A673 (cell line): ENCODE measurements around the gene GGTA1. TPM values are rescaled to one million over a fixed set of nuclear protein-coding genes. Genes with fewer than 3 reads are reported as not detected.
A peak's percentile ranks its signal among the peaks of the same experiment; 100 is the strongest.

ENCODE experiments used
- BruUV-seq: library from RNA; stranded (reverse); fragments of 400-500 nt; replicated peaks from 2 replicates; lab custom pipeline; 2021; lab: Mats Ljungman, UMichigan
- CTCF ChIA-PET: fragments of 300-600 bp; sonication (Branson Sonifier 250); formaldehyde crosslinking; loops from one replicate; lab custom pipeline; 2022; ENCODE audit warnings: antibody characterized with exemption; lab: Charles Lee
- POLR2A ChIA-PET: fragments of 300-600 bp; sonication (Branson Sonifier 250); formaldehyde crosslinking; loops from one replicate; lab custom pipeline; 2022; ENCODE audit warnings: antibody characterized with exemption; ENCODE audit not compliant: low non-redundant PET; lab: Charles Lee
- DNase-seq: peaks from one replicate; pipeline ENCODE4 v3.0.0-alpha.2; 2015; ENCODE audit warnings: low spot score
- H3K27ac ChIP-seq: fragments of 200-600 bp; sonication (generic); 2 replicates; pipeline ENCODE4 v1.5.1; 2016; ENCODE audit warnings: mixed run types, low read depth, mild to moderate bottlenecking, mixed read lengths, antibody characterized with exemption, low read length; ENCODE audit not compliant: poor library complexity, severe bottlenecking
- H3K27me3 ChIP-seq: fragments of 200-600 bp; sonication (generic); replicated peaks from 2 replicates; pipeline ENCODE4 v1.6.1; 2017; ENCODE audit warnings: mixed run types, low read depth, mild to moderate bottlenecking, mixed read lengths, antibody characterized with exemption, low read length; ENCODE audit not compliant: insufficient read depth, poor library complexity
- H3K36me3 ChIP-seq: fragments of 200-600 bp; sonication (generic); 2 replicates; pipeline ENCODE4 v1.6.1; 2016; ENCODE audit warnings: mixed run types, mild to moderate bottlenecking, mixed read lengths, antibody characterized with exemption, low read length; ENCODE audit not compliant: insufficient read depth, poor library complexity, severe bottlenecking
- H3K4me1 ChIP-seq: fragments of 200-600 bp; sonication (generic); 2 replicates; pipeline ENCODE4 v1.6.1; 2017; ENCODE audit warnings: mixed run types, mild to moderate bottlenecking, mixed read lengths, antibody characterized with exemption, low read length; ENCODE audit not compliant: insufficient read depth, poor library complexity, severe bottlenecking
- H3K4me3 ChIP-seq: fragments of 200-600 bp; sonication (generic); 2 replicates; pipeline ENCODE4 v1.5.1; 2016; ENCODE audit warnings: low read depth, mixed run types, mild to moderate bottlenecking, mixed read lengths, low read length; ENCODE audit not compliant: poor library complexity, severe bottlenecking
- H3K9me3 ChIP-seq: fragments of 200-600 bp; sonication (generic); 2 replicates; pipeline ENCODE4 v1.6.1; 2016; ENCODE audit warnings: mixed run types, low read depth, mild to moderate bottlenecking, mixed read lengths, antibody characterized with exemption, low read length; ENCODE audit not compliant: poor library complexity, severe bottlenecking
- EZH2 ChIP-seq: fragments of 200-600 bp; sonication (generic); IDR thresholded peaks from 2 replicates; pipeline ENCODE4 v1.6.1; 2017; ENCODE audit warnings: borderline replicate concordance, low read depth, mild to moderate bottlenecking, mixed read lengths, antibody characterized with exemption, low read length; ENCODE audit not compliant: poor library complexity, severe bottlenecking
- intact Hi-C: fragments of 100-400 bp; cut with micrococcal nuclease; formaldehyde crosslinking; loops from one replicate; pipeline ENCODE4 v1.10.0; 2022; ENCODE audit not compliant: unreplicated experiment
- total RNA-seq: library from RNA; stranded (reverse); gene quantifications from 2 replicates; pipeline ENCODE4 v1.2.3, GENCODE V29; 2021
- TF ChIP-seq, protein P1 (sequence below): fragments of 300-800, 200-600 bp; sonication (generic); conservative IDR thresholded peaks from 2 replicates; pipeline ENCODE4 v1.5.1; 2017; ENCODE audit warnings: low read depth, mild to moderate bottlenecking, antibody characterized with exemption, low read length, moderate library complexity, mixed read lengths

GGTA1 gene
- total RNA-seq, 1 experiment from 2014 or later: not detected

DNA sequence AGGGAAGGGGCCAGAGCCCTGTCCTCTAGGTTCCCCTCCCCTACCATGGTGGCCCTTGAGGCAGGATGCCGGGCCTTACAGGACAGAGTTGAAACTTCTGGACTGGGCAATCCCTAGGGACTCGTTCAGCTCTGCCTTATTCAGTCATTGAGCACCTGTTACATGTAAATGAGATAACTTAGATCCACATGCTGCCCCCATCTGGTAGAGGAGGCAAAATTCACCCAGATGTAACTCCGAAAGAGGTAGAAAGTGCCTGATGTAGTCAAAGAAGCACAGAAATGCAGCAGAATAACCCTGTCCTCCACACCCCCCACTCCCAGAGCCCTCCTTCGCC is 1.5 kb downstream of the GGTA1 start:
- intact Hi-C loops: loop anchor here (2.0 to 5.0 kb wide), 2 partner anchors 35 to 286 kb away; no protein-coding TSS in a partner anchor
- no peaks in the 10 kb centered on the region for H3K36me3 ChIP-seq
- BruUV-seq: no TSS peak
- peaks cover 23% of the 10 kb centered on the region for H3K27me3 ChIP-seq
- H3K4me1 ChIP-seq: peaks cover 13% of the 10 kb centered on the region
- H3K4me3 ChIP-seq: peak overlapping the region; percentile 49
- ChIA-PET POLR2A (no interaction called here), CTCF (interaction anchor here (0.9 kb wide), 1 partner anchor 48 kb away, joined by 3 read pairs; no protein-coding TSS in a partner anchor)
- no peak for TF ChIP-seq EZH2
- TF ChIP-seq, protein P1, sequence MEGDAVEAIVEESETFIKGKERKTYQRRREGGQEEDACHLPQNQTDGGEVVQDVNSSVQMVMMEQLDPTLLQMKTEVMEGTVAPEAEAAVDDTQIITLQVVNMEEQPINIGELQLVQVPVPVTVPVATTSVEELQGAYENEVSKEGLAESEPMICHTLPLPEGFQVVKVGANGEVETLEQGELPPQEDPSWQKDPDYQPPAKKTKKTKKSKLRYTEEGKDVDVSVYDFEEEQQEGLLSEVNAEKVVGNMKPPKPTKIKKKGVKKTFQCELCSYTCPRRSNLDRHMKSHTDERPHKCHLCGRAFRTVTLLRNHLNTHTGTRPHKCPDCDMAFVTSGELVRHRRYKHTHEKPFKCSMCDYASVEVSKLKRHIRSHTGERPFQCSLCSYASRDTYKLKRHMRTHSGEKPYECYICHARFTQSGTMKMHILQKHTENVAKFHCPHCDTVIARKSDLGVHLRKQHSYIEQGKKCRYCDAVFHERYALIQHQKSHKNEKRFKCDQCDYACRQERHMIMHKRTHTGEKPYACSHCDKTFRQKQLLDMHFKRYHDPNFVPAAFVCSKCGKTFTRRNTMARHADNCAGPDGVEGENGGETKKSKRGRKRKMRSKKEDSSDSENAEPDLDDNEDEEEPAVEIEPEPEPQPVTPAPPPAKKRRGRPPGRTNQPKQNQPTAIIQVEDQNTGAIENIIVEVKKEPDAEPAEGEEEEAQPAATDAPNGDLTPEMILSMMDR: peak; percentile 84
- H3K27ac ChIP-seq: no peak overlapping the region
- no peaks in the 10 kb centered on the region for H3K9me3 ChIP-seq
- peak; percentile 91 for DNase-seq

DNA sequence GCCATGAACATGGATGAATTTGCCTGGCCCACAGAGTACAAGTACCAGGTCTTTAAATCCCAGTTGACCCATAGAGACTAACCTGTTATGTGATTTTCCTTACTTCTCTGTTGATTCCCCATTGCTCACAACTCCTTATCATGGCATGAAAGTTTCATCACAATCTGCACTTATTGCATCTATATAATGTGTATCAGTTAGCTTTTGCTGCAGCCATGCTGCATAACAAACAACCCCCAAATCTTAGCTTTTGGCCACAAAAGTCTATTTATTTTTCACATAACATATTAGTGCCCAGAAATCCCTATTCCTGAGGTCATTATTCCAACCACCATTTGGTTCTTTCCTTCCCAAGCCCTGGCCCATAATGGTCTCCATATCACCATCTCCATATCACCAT is 3.7 kb downstream of the GGTA1 start:
- H3K27ac ChIP-seq: no peak overlapping the region
- POLR2A ChIA-PET: no interaction called here
- BruUV-seq: no TSS peak
- CTCF ChIA-PET: no interaction called here
- H3K4me3 ChIP-seq: no peak overlapping the region
- H3K27me3 ChIP-seq: peaks cover 23% of the 10 kb centered on the region
- DNase-seq: no peak
- intact Hi-C loops: loop anchor here (5.0 kb wide), 1 partner anchor 284 kb away; no protein-coding TSS in a partner anchor
- H3K4me1 ChIP-seq: peaks cover 13% of the 10 kb centered on the region
- H3K9me3 ChIP-seq: no peaks in the 10 kb centered on the region
- no peaks in the 10 kb centered on the region for H3K36me3 ChIP-seq
- TF ChIP-seq, protein P1: no peak
- no peak for TF ChIP-seq EZH2

DNA sequence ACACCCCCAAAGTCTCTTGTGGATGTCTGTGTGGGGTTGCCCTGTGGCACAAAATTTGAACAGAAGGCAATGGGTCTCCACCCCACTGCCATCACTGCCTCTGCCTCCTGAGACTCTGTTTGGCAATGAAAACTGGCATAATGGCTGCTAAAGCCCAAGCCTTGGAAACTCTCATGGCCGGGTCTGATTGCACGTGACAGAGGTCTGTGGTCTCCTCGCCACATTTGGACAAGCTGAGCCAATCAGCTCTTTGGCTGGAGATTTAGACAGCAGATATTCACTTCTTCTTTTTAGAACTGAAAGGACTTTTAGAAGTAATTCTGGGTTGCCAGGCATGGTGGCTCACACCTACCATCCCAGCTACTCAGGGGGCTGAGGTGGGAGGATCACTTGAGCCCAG is 5.5 kb downstream of the GGTA1 start:
- Histone ChIP-seq H3K9me3 (no peaks in the 10 kb centered on the region), H3K4me3 (no peak overlapping the region), H3K4me1 (peaks cover 12% of the 10 kb centered on the region), H3K27me3 (peaks cover 9% of the 10 kb centered on the region), H3K27ac (no peak overlapping the region), H3K36me3 (no peaks in the 10 kb centered on the region)
- intact Hi-C loops: no loop called here
- TF ChIP-seq EZH2: no peak
- TF ChIP-seq, protein P1: no peak
- POLR2A ChIA-PET: no interaction called here
- CTCF ChIA-PET: interaction anchor here (0.6 to 0.7 kb wide), 2 partner anchors 460 to 853 kb away, joined by 5 to 17 read pairs; no protein-coding TSS in a partner anchor
- no TSS peak for BruUV-seq
- no peak for DNase-seq
